ENCODE measurements around the gene PXDC1. TPM values are rescaled to one million over a fixed set of nuclear protein-coding genes. Genes with fewer than 3 reads are reported as not detected.
"Not testable (repeated sequence)": the region's sequence is repeated elsewhere in the genome, so short reads cannot be mapped to it uniquely, and the experiment has no call there.

Gene PXDC1
- total and polyA plus RNA-seq, 4 donors = 21.0 to 53.8 (median 43.3) TPM

DNA sequence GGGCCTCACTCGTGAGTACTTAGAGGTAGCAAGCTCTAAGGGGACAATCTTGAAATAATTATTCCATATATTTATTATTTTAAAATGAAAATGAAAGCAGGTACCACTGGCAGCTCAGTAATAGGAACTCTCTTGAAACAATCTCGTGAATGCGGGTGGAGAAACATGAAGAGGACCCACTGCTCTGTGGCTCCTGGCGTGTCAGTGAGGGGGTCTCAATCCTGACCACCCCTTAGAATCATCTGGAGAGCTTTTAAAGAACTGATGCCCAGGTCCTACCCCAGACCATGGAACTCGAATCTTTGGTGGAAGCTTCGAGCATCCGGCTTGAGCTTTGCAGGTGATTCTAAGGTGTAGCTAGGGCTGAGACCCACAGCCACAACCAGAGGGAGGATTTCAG lies 23.9 kb upstream of the PXDC1 start:
- 94 to 97% methylated on average over 7 of the region's 7 CpGs for WGBS, 2 donors

GRCh38 chr6:3773678-3774298 lies 22.3 kb upstream of the PXDC1 start:
- no peak for ATAC-seq (ENCODE audit: insufficient read depth, low FRiP score)
- no peak overlapping the region for H3K9ac ChIP-seq (ENCODE audit: insufficient read depth in 1 of 2, low read length in 2 of 2)
- no peaks in the 10 kb centered on the region for H3K27me3 ChIP-seq (ENCODE audit: control insufficient read depth in 3 of 3, insufficient read depth in 3 of 3, low read length in 2 of 3)
- peaks cover 0 to 3% (median under 1%) of the 10 kb centered on the region in 4 donors for H3K9me3 ChIP-seq (ENCODE audit: control insufficient read depth in 4 of 4, insufficient read depth in 3 of 4, low read length in 3 of 4)
- peaks cover 0 to 8% (median 3%) of the 10 kb centered on the region in 5 donors for H3K4me1 ChIP-seq (ENCODE audit: control insufficient read depth in 5 of 5, insufficient read depth in 5 of 5, low read length in 5 of 5)
- H3K27ac ChIP-seq (ENCODE audit: low read depth in 1 of 2, low read length in 1 of 2) = no peak overlapping the region
- whole genome bisulfite sequencing, 2 donors = 69 to 81% methylated on average over 7 of the region's 7 CpGs
- no peak for TF ChIP-seq CTCF (IDR thresholded peaks at IDR 0.05; ENCODE audit: control extremely low read depth, extremely low read depth)
- H3K36me3 ChIP-seq (ENCODE audit: control insufficient read depth in 4 of 4, insufficient read depth in 4 of 4, low read length in 4 of 4) = no peaks in the 10 kb centered on the region
- no peak overlapping the region for H3K4me3 ChIP-seq
- peak; percentile 63 to 89 (median 77) for DNase-seq

More for the DNA sequence above, 23.9 kb upstream of the PXDC1 start:
- DNase-seq (no peak), ATAC-seq (ENCODE audit: insufficient read depth, low FRiP score) (no peak)
- no peaks in the 10 kb centered on the region for H3K27me3 ChIP-seq (ENCODE audit: control insufficient read depth in 3 of 3, insufficient read depth in 3 of 3, low read length in 2 of 3)
- peaks cover 0 to 8% (median 3%) of the 10 kb centered on the region in 5 donors for H3K4me1 ChIP-seq (ENCODE audit: control insufficient read depth in 5 of 5, insufficient read depth in 5 of 5, low read length in 5 of 5)
- no peak overlapping the region for H3K9ac ChIP-seq (ENCODE audit: insufficient read depth in 1 of 2, low read length in 2 of 2)
- H3K9me3 ChIP-seq (ENCODE audit: control insufficient read depth in 4 of 4, insufficient read depth in 3 of 4, low read length in 3 of 4) = peaks cover 0 to 3% (median under 1%) of the 10 kb centered on the region in 4 donors
- H3K4me3 ChIP-seq = no peak overlapping the region
- no peak for TF ChIP-seq CTCF (IDR thresholded peaks at IDR 0.05; ENCODE audit: control extremely low read depth, extremely low read depth)
- H3K27ac ChIP-seq (ENCODE audit: low read depth in 1 of 2, low read length in 1 of 2) = no peak overlapping the region
- H3K36me3 ChIP-seq (ENCODE audit: control insufficient read depth in 4 of 4, insufficient read depth in 4 of 4, low read length in 4 of 4) = no peaks in the 10 kb centered on the region

DNA sequence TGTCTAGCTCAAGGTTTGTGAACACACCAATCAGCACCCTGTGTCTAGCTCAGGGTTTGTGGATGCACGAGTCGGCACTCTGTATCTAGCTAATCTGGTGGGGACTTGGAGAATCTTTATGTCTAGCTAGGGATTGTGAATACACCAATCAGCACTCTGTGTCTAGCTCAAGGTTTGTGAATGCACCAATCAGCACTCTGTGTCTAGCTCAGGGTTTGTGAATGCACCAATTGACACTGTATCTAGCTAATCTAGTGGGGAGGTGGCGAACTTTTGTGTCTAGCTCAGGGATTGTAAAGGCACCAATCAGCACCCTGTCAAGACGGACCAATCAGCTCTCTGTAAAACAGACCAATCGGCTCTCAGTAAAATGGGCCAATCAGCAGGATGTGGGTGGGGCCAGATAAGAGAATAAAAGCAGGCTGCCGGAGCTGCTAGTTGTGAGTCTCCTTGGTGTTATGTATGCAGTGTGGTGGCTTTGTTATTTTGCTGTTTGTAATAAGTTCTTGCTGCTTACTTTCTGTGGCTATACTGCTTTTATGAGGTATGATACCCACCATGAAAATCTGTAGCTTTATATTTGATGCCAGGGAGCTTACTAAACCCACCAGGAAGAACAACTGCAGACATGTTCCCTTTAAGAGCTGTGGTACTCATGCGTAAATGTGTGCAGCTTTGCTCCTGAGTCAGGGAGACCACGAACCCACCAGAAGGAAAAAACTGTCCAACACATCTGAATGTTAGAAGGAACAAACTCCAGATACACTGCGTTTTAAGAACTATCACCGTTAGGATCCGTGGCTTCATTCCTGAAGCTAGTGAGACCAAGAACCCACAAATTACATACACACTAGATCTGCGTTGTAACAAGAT lies 20.9 kb upstream of the PXDC1 start:
- H3K36me3 ChIP-seq (ENCODE audit: control insufficient read depth in 4 of 4, insufficient read depth in 4 of 4, low read length in 4 of 4); H3K4me3 ChIP-seq; ATAC-seq (ENCODE audit: insufficient read depth, low FRiP score); H3K9ac ChIP-seq (ENCODE audit: insufficient read depth in 1 of 2, low read length in 2 of 2); H3K4me1 ChIP-seq (ENCODE audit: control insufficient read depth in 5 of 5, insufficient read depth in 5 of 5, low read length in 5 of 5); DNase-seq; H3K27me3 ChIP-seq (ENCODE audit: control insufficient read depth in 3 of 3, insufficient read depth in 3 of 3, low read length in 2 of 3); H3K27ac ChIP-seq (ENCODE audit: low read depth in 1 of 2, low read length in 1 of 2); H3K9me3 ChIP-seq (ENCODE audit: control insufficient read depth in 4 of 4, insufficient read depth in 3 of 4, low read length in 3 of 4): not testable (repeated sequence)
- 86 to 91% methylated on average over 12 of the region's 12 CpGs for WGBS, 2 donors

GRCh38 chr6:3771407-3772011 lies 20.0 kb upstream of the PXDC1 start:
- H3K36me3 ChIP-seq (ENCODE audit: control insufficient read depth in 4 of 4, insufficient read depth in 4 of 4, low read length in 4 of 4) = no peaks in the 10 kb centered on the region
- 85 to 90% methylated on average over 51 to 57 of the region's 57 CpGs for WGBS, 2 donors
- DNase-seq = no peak
- TF ChIP-seq CTCF (IDR thresholded peaks at IDR 0.05; ENCODE audit: control extremely low read depth, extremely low read depth) = no peak
- no peak overlapping the region for H3K9ac ChIP-seq (ENCODE audit: insufficient read depth in 1 of 2, low read length in 2 of 2)
- H3K9me3 ChIP-seq (ENCODE audit: control insufficient read depth in 4 of 4, insufficient read depth in 3 of 4, low read length in 3 of 4) = peaks cover 0 to 2% (median 0%) of the 10 kb centered on the region in 4 donors
- ATAC-seq (ENCODE audit: insufficient read depth, low FRiP score) = no peak
- H3K27ac ChIP-seq (ENCODE audit: low read depth in 1 of 2, low read length in 1 of 2) = no peak overlapping the region
- no peak overlapping the region for H3K4me3 ChIP-seq
- H3K4me1 ChIP-seq (ENCODE audit: control insufficient read depth in 5 of 5, insufficient read depth in 5 of 5, low read length in 5 of 5) = peaks cover under 1 to 4% (median 2%) of the 10 kb centered on the region in 5 donors
- H3K27me3 ChIP-seq (ENCODE audit: control insufficient read depth in 3 of 3, insufficient read depth in 3 of 3, low read length in 2 of 3) = no peaks in the 10 kb centered on the region

All from lung (tissue), 12 donors.